Activated T-cell treated with anti-CD3 and anti-CD28 coated beads for 24 hours (primary cell): ENCODE results near the gene PGLYRP2.

Experiments
- DNase-seq: peaks from one replicate; pipeline ENCODE4 v3.0.0-alpha.2; 2020; ENCODE audit warnings: low read depth

The PGLYRP2 gene

GRCh38 chr19:15438577-15438976 is 40.7 kb downstream of the PGLYRP2 start:
- no peak for DNase-seq

GRCh38 chr19:15438124-15438496 is 41.2 kb downstream of the PGLYRP2 start:
- no peak for DNase-seq

- no peak for DNase-seq
Observed at GRCh38 chr19:15437355-15438123, 41.8 kb downstream of the PGLYRP2 start.

- no peak for DNase-seq
Observed at GRCh38 chr19:15436826-15437110, 42.5 kb downstream of the PGLYRP2 start.

- DNase-seq = no peak
Observed at GRCh38 chr19:15436012-15436825, 43.1 kb downstream of the PGLYRP2 start.

- DNase-seq = no peak
Observed at GRCh38 chr19:15433519-15434069, 45.7 kb downstream of the PGLYRP2 start.

- DNase-seq = peak; percentile 89
Observed at GRCh38 chr19:15432629-15433518, 46.4 kb downstream of the PGLYRP2 start.

GRCh38 chr19:15432018-15432494 is 47.2 kb downstream of the PGLYRP2 start:
- DNase-seq = no peak

GRCh38 chr19:15431396-15432017 is 47.8 kb downstream of the PGLYRP2 start:
- no peak for DNase-seq

- DNase-seq = no peak
Observed at GRCh38 chr19:15430526-15431120, 48.7 kb downstream of the PGLYRP2 start.

GRCh38 chr19:15429825-15430467 is 49.4 kb downstream of the PGLYRP2 start:
- DNase-seq = no peak

- DNase-seq = no peak
Observed at GRCh38 chr19:15428956-15429824, 50.1 kb downstream of the PGLYRP2 start.

GRCh38 chr19:15427991-15428471 is 51.3 kb downstream of the PGLYRP2 start:
- no peak for DNase-seq

- DNase-seq = no peak
Observed at GRCh38 chr19:15427350-15427700, 52.0 kb downstream of the PGLYRP2 start.

GRCh38 chr19:15426485-15427349 is 52.6 kb downstream of the PGLYRP2 start:
- DNase-seq = no peak

- DNase-seq = no peak
Observed at GRCh38 chr19:15425321-15425950, 53.9 kb downstream of the PGLYRP2 start.

GRCh38 chr19:15424692-15425272 is 54.5 kb downstream of the PGLYRP2 start:
- no peak for DNase-seq

- DNase-seq = no peak
Observed at GRCh38 chr19:15424121-15424520, 55.2 kb downstream of the PGLYRP2 start.
